ENCODE measurements around the gene PAM.

Gene PAM

DNA sequence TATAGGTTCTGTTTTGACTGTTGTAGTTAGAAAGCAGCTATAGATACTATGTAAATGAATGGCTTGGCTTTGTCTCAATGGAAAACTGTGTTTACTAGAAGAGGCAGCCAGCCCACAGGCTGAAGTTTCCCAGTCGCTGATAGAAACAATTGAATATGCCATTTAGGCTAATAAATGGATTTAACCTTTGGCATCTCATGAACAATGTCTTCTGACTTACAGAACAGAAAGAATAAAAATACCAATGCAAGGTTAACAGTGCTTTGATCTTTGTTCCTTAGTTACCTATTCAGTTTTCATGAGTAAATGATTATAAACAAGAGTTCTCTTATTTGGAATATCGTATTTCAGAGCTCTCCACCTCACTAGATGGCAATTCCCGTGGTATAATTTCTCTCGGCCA, 120.6 kb downstream of the PAM start:
- H3K27ac ChIP-seq = no peak overlapping the region
- TF ChIP-seq, protein P1, sequence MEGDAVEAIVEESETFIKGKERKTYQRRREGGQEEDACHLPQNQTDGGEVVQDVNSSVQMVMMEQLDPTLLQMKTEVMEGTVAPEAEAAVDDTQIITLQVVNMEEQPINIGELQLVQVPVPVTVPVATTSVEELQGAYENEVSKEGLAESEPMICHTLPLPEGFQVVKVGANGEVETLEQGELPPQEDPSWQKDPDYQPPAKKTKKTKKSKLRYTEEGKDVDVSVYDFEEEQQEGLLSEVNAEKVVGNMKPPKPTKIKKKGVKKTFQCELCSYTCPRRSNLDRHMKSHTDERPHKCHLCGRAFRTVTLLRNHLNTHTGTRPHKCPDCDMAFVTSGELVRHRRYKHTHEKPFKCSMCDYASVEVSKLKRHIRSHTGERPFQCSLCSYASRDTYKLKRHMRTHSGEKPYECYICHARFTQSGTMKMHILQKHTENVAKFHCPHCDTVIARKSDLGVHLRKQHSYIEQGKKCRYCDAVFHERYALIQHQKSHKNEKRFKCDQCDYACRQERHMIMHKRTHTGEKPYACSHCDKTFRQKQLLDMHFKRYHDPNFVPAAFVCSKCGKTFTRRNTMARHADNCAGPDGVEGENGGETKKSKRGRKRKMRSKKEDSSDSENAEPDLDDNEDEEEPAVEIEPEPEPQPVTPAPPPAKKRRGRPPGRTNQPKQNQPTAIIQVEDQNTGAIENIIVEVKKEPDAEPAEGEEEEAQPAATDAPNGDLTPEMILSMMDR (IDR thresholded peaks at IDR 0.05) = no peak

DNA sequence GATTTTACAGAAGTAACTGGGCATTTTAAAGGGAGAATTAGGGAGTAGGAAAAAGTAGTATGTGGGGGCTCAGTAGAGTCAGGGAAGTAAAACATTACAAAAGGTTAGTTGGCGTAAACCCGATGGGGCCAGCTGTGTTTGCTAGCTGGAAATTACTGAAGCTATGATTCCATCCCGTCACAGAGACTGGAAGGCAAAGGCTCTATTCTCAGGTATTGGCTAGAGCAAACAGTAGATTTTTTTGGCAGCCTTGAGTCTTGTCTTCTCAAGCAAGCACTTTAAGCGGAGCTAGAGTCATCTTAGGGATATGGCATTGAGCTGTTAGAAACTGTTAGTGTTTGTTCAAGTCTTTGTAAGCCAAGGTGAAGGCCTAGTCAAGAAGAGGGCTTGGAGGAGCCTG, 121.5 kb downstream of the PAM start:
- H3K27ac ChIP-seq = no peak overlapping the region
- TF ChIP-seq, protein P1 (IDR thresholded peaks at IDR 0.05) = no peak
- no peak for TF ChIP-seq ZFX (IDR thresholded peaks at IDR 0.05; ENCODE audit: borderline replicate concordance)

DNA sequence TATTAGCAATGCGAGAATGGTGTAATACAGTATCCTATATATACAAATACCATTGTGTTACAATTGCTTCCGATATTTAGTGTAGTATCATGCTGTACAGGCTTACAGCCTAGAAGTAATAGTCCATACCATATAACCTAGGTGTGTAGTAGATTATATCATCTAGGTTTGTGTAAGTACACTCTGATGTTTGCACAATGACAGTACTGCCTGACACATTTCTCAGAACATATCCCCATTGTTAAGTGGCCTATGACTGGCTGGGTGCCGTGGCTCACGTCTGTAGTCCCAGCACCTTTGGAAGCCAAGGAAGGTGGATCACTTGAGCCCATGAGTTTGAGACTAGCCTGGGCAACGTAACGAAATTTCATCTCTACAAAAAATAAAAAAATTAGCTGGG, 124.6 kb downstream of the PAM start:
- H3K27ac ChIP-seq = no peak overlapping the region
- TF ChIP-seq, protein P1 (IDR thresholded peaks at IDR 0.05) = no peak
- TF ChIP-seq ZFX (IDR thresholded peaks at IDR 0.05; ENCODE audit: borderline replicate concordance) = no peak

DNA sequence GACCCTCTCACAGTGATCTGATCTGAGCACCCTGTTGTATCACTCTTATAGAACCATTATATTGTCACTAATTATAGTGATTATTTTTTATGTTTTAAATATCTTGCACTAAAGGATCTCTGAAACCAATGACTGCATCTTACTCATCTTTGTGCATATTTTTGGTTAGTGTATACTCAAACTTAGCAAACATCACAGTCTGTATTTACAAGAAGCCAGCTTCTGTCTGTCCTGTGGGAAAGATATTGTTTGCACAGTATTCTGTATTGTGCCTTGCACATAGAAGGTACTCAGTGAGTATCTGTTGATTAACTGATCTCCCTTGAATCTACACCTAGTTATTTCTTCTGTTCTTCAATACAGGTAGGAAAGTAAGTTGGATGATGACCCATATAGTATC, 131.5 kb downstream of the PAM start:
- TF ChIP-seq, protein P1 (IDR thresholded peaks at IDR 0.05) = no peak
- TF ChIP-seq ZFX (IDR thresholded peaks at IDR 0.05; ENCODE audit: borderline replicate concordance) = no peak
- no peak overlapping the region for H3K27ac ChIP-seq

DNA sequence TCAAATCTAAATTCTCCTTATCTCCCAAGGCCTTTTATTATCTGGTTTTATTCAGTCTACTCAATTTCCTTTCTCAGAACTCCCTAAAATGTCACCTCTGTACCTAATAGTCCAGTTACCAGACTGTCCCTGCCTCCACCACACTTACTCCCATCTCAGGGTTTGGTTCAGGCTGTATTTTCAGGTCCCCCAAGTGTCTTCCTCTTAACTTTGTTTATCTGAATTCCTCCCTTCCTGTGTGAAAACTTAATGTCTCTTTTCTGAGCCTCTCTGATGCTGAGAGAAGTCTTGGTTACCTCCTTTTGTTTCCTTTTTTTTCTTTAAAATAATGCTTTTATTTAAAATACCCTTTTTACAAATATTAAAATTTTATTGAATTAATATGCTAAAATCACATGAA, 133.4 kb downstream of the PAM start:
- no peak for TF ChIP-seq ZFX (IDR thresholded peaks at IDR 0.05; ENCODE audit: borderline replicate concordance)
- TF ChIP-seq, protein P1 (IDR thresholded peaks at IDR 0.05) = no peak

DNA sequence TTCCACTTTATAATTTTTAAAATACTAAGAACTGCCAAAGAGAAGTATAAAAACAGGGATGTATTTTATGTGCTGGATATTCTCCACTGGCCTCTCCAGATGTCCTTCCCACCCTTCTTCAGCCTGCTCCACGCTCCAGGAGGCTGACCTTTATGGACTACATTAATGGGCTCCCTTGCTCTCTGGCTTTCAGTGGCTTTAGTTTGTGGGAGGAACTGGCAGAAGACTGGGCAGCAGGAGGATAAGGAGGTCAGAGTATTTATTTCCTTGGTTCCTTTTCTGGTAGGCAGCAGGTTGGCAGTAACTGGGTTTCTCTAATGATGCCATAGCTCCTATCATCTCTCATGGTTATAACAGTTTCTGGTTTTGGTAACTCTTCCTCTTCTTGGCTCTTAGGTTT, 133.9 kb downstream of the PAM start:
- H3K27ac ChIP-seq = no peak overlapping the region
- TF ChIP-seq, protein P1 (IDR thresholded peaks at IDR 0.05) = no peak
- TF ChIP-seq ZFX (IDR thresholded peaks at IDR 0.05; ENCODE audit: borderline replicate concordance) = no peak

More for the DNA sequence above, 133.4 kb downstream of the PAM start:
- H3K27ac ChIP-seq = no peak overlapping the region

DNA sequence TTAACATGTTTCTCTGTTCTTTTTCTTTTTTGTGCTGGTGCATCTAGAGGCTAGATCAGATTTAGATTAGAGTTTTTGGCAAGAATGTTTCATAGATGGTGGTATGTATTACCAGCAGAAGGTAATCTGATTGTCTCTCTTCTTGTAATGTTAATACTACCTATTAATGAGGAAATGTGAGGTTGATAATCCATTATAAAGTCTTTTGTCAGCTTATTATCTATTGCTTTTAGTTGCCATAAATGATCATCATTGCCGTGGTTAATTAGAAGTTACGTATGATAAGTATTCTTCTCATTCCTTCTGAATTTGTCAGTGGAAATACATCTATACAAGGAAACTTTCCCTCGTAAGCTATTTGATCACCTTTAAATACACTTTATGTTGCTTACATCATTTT, 135.0 kb downstream of the PAM start:
- TF ChIP-seq ZFX (IDR thresholded peaks at IDR 0.05; ENCODE audit: borderline replicate concordance) = no peak
- TF ChIP-seq, protein P1 (IDR thresholded peaks at IDR 0.05) = no peak
- H3K27ac ChIP-seq = no peak overlapping the region

Measured in 22Rv1 (cell line).